HG02884 (cell line): Measurements from ENCODE around the gene SUSD4.

ENCODE experiments used
- ATAC-seq: cut with Tn5 transposase; IDR thresholded peaks from one replicate; pipeline ENCODE4 v1.9.1; 2021; ENCODE audit warnings: mild to moderate bottlenecking, moderate library complexity; ENCODE audit not compliant: unreplicated experiment

SUSD4 gene

DNA sequence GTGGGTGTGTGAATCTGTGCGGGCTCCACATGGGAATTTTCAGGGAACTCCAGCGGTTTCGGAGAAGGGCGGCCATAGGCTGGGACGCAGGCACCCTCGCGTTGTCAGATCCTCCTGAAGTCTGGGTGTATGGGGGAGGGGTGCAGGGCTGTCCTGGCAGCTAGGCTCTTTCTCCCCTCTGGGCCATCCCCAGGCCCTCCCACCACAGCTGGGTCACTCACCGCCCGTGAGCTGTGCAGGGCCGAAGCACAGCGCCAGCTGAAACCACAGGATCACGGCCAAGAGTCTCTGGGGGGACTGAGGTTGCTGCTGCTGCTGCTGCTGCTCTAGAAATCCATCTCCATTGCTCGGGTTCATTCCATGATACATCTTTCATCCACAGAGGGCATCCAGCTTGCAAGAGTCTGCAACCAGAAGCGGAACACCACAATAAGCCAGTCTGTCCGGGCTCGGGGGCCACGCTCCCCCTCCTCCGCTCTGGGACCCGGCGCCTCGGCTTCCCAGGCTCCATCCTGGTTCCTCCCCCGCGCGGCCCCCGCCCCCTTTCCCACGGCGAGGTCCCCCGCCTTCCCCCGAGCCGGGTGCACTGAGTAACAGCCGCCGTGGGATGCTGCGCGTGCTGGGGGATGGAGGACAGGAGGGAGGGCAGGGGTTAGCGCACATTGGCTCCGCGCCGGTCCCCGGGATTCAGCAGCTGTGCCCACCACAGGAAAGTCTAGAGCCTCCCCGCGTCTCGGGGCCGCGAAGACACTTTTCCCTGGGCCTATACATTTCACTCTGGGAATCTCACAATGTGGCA lies 720 bp downstream of the SUSD4 start:
- ATAC-seq = no peak

DNA sequence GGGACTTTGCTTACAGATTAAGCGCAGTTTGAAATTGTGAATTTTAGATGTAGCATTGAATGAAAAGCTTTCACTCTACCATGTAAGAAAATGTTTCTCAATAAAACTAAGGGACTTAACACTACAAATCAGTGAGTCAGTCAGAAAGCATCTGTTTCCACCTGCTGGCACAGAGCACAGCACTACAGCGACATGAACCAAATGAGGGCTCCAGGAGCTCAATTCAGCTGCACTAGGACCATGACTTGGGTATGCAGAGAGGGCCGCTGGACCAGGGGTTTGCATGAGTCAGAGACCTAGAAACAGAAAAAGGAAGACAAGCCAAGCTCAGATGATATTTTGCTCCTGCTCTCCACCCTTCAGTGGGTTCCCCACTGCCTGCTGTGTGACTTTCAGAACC lies 5.2 kb downstream of the SUSD4 start:
- ATAC-seq = no peak

DNA sequence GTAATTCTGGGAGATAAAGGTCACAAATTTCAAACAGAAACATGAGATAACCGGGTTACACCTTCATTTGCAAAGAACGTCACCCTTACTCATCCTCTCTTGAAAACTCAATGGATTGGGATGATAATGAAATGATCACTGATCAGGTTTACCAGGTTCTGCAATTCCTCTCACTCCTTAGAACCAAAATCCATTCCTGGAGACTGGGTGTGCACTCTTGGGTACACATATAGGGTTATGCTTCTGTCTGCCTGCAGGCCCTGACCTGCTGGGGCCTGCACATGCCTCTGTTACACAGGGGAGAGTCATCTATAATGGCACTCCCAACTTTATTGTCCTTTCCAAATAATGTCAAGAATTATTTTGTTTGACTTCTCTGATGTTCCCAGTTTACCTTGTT lies 8.3 kb downstream of the SUSD4 start:
- ATAC-seq = no peak

DNA sequence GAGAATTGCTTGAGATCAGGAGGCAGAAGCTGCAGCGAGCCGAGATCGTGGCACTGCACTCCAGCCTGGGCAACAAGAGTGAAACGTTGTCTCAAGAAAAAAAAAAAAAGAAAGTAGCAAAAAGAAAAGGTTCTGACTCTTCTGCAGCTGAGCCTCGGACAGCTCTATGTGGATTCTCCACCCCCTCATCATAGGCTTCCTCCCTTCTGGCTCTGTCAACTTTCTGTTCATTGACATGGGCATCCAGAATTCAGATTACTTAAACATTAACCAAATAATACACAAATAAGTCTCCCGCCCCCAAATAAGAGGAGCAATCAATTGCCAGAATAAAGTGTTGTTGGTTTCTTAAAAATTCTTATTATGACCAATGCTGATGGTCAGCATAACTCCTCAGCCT lies 10.0 kb downstream of the SUSD4 start:
- no peak for ATAC-seq

DNA sequence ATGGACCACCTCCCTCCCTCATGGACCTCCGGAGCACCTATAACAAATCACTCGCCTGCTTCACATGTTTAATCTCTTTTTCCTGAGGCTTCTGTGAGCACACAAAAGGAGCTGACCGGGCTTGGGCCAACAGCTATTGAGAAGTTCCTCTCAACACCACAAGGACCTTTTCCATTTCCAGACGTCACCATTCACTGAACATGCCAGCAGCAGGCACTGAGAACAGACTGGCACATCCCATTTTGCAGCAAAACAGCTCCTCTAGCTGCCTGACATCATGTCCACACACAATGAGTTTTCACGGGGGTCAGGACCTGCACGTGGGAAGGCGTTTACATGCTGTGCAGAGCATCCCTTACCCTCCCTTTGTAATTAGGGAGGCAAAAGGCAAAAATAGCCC lies 11.0 kb downstream of the SUSD4 start:
- ATAC-seq = no peak

DNA sequence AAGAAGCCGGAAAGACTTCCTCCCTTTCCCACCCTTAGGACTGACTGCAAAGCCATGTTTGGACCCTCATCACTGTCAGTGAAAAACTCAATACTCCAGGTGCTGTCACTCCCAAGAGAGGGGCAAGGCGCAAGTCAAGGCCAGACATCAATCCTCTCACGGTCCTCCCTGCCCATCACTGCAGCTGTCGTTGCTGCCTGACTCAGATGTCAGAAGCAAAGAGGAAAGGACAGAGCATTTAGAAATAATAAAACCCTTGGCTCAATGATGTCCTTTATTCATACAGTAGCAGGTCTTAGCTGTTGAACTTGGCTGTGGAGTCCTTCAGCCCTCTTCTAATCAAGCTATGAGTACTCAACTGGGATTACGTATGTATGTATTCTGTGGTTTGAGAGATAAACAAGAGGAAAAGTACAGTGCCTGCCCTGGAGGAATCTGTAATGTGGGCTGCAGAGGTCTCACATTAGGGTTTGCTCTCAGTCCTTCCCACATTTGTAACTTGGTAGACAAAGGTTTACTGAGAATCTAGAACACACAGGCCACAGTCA lies 13.5 kb downstream of the SUSD4 start:
- no peak for ATAC-seq

DNA sequence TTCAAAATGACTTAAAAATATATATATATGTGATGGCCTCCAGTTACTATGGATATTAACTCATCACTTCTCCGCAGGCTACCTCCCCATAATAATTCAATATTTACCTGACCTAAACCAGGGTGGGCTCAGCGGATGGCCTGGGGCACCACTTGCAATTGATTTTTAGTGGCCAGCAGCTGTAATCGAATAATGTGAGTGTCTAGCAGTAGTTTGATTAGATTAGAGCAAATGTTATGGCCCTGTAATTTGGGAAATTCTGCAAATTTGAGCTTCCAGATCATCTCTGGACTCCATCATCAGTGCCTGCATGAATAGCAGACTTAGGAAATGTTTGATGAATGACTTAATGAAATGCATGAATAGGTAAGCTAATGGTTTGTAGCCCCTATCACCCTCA lies 14.7 kb downstream of the SUSD4 start:
- no peak for ATAC-seq

DNA sequence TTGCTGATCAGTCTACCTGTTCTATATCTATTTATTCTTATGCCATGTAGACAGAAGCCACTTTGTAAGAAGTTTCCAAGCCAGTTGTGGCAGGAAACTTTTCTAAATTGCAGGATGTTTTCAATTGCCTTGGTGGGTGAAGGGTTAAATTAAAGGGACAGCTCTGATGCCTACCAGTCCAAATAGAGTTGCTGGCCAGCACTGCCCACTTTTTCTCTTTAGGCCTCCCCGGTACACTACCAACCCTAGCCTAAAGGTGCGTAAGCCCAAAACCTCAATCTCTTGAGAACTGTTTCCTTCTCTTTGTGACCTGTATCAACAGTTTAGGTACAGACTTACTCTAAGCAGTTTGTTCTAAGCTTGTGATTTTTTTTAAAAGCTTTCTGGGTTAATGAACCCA lies 15.5 kb downstream of the SUSD4 start:
- ATAC-seq = no peak

DNA sequence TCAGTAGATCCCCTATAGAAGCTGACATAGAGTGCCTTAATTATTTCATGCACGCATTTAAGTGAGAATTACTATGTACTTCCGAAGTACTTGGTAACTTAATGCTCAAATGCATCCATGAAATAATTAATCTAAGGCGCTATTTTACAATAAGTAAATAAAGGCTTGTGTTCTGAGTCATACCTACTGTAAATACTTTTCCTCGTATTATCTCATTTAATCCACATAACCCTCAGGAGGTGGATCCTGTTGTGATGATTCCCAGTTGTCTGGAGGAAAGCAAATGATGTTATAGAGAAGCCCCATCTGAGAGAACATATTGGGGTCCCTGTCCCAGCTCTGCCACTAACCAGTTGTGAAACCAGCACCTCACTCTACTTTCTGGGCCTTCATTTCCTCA lies 16.4 kb downstream of the SUSD4 start:
- ATAC-seq = no peak

DNA sequence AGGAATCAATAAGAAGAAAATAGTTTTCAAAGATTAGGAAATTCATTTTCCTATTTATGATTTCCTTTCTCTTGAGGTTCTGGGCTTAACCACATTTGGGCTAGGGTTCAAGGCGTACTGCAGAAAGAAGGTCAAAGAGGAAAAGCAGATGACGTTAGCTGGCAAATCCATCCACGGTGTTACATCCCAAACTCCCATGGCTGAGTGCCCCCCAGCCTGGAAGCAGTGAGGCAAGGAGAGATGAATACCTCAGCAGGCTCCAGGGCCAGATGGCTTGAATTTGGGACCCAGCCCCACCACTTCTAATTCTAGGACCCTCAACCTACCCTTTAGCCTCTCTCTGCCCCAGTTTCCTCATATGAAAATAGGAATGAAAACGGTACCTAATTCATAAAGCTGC lies 17.7 kb downstream of the SUSD4 start:
- ATAC-seq = no peak

DNA sequence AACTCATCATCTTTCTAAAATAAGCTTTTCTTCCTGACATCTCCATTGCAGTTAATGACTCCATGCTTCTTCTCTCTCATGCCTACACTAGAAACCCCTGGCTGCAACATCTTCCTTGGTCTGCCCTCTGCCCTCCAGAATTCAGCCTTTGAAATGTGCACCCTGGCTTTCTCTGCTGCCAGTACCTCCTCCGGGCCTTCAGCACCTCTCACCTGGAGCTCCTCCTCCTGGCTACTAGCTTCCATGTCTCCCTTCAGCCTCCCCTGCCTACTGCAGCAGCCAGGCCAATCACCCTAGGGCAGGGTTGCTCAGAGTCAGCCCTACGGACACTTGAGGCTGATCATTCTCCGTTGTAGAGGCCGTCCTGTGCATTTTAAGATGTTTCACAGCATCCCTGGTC lies 18.3 kb downstream of the SUSD4 start:
- ATAC-seq = no peak

DNA sequence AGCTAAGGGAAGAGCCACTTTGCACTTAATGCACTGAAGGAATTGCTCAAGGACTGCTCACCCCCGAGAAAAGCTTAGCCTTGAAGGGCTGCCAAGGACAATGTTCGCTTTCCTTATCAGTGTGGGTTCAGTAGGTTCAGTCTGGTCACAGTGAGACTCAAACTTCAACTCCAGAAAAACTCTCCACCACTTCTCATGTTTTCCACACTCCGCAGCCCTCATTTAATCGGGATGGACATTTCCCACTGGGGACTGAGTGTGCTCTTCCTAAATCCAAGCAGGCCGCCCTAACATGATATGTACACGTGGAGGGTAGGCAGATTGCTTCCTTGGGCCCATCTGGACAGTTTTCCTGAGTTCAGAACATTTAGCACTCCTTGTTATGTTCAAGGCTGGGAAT lies 19.5 kb downstream of the SUSD4 start:
- ATAC-seq = no peak

DNA sequence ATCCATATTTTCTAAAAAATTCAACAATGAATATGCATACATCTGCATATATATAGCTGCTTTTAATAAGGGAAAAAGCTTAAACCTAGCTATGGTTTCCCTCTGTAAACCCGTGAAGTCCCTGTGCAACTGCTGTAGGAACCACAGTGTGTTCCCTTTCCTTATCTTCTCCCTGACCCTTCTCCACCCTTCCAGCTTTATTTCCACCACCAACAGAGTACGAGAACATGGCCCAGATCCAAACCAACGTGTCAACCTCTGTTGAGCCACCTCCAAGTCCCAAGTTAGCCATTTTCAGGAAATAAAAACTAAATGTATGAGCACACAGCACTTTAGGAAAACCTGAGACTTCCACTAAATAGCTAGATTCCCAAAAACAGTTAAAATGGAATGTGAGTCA lies 20.3 kb downstream of the SUSD4 start:
- ATAC-seq = no peak

DNA sequence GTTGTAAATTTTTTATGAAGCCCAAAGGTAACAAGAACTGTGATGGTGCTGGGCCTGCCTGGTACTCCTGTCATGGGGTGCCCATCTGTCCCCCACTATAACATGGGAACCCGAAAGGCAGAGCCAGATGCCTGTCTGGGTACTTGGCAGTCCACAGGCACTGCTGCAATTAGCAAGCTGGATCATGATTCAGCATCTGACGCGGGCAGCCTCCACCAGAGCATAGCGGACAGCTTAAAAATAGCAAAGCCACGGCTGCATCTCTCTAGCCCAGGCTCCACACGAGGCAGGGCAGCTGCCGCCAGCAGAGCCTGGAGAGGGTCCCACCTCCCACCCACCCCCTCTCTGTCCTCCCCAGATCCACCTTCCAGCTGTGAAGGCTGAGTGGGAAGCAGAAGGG lies 22.9 kb downstream of the SUSD4 start:
- ATAC-seq = no peak

DNA sequence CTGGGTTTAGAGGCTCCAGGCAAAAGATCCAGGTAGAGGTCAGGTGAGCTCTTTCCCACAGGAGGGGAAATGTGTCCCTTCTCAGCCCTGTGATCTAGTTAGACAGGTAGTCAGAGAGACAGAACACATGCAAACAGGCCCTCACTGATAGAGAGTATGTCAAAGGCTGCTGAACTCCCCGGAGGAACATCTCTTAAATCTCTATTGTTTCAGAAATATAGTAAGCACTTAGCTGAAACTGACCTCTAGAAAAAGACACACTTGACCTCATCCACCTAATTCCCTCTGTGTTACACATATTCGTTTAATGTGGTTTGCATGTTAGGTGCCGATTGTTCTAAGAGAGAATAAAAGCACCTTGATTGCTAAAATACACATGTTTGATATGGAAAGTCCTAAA lies 23.3 kb downstream of the SUSD4 start:
- ATAC-seq = no peak

DNA sequence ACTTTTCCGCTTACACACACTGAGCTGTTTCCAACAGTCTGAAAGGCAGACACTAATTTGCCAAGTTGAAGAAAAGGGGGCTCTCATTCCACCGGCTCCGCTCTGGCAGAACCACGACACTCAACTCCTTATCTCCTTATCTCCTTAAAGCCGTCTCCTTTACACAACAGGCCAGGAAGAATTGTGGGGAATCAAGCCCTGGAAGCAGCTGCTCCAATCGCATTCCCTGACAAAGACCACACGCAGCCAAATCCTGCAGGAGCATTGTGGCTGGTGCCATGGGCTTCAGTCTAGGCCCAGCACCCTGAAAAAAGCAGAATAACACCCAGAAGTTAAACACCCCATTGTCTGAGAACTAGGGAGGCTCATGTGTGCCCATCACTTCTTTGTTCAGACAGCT lies 24.1 kb downstream of the SUSD4 start:
- ATAC-seq = no peak

DNA sequence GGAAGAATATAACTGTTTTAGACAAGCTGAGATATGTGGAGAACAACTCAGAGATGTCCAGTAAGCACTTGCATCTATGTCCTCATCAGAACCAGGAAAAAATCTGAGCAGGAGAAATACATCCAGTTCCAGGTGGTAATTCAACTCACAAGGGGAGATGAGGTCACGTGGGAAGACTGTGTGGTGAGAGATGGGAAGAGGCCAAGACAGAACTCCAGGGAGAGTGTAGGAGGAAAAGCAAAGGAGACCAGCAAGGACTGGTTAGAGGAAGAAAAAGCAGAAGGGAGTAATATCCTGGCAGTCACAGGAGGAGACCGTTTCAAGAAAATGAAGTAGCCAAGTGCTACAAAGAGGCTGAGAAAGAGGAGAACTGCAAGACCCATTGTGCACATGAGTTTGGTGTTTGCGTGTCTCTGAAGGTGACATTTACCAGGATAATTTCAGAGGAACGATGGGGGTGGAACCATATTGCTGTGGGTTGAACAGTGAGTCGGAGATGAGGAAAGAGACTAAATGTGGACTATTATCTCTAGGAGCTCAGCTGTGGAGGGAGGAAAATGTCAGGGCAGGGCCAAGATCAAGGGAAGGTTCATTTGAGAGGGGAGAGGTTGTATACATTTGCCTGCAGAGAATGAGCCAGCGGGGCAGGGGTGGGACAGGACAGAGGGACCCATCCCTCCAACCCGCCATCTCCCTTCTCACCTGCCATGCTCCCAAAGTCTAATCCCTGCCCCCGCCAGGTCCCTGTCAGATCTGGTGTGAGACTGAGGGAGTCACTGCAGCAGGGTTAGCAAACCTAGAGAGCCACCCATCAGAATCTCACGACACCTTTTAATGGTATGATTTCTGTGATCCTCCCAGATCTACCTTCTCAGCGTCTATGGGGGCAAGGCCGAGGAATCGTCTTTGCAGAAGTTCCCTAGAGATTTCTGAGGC lies 24.9 kb downstream of the SUSD4 start:
- ATAC-seq = no peak

DNA sequence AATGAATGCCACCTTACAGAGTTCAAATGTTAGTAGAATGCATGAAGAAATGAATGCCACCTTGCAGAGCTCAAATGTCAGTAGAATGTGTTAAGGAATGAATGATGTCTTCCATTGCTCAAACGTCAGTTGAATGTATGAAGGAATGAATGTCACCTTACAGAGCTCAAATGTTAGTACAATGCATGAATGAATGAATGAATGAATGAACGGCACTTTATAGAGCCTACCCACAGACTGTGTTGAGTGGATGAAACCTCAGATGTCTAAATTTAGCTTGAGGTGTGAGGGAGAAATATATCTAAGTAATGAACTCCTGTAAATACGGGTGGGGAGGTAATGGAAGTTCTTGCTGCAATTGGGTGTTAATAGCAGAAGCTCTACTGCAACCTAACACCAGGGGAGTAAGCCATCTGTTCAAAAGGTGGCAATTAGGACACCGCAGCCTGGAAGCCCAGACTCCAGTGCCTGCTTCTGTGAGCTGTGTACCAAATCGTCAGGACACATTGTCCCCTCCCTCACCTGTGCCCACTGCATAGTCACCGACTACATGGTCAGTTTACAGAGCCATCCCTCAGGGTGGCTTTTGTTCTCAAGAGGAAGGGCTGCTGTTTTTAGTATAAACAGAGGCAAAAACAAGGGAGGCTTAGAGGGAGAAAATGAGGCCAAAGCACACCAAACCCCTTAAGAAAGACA lies 26.7 kb downstream of the SUSD4 start:
- no peak for ATAC-seq

DNA sequence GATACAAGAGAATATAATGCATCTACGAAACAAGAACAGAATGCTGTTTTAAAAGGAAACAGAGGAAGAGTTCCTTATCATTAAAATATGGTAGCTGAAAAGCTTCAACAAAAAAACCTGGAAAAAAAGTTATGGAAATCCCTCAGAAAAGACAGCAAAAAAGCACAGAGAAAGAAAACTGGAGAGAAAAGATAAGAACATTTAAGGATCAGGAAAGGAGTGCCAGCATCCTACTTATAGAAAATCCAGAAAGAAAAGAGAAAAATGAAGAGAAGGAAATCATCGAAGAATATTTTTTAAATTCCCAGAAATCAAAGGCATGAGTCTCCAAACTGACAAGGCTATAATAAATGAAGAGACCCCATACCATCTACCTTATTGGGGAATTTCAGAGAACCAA lies 29.8 kb downstream of the SUSD4 start:
- ATAC-seq = no peak

DNA sequence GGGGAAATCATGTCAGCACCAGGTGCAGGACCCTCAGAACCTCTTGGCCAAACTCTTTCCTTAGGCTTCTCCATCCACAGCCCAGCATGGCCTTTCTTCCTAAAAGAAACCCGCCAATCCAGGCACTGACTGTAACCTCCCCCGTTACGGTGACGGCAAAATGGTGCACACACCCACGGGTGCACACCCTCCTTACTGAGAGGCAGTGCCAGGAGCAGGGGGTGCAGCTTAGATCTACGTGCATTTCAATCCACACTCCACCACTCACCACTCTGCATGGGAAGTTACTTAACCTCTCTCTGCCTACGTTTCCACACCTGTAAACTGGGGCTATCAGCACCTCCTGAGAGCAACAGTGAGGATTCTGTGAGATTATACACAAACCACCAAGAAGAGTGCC lies 31.0 kb downstream of the SUSD4 start:
- no peak for ATAC-seq

DNA sequence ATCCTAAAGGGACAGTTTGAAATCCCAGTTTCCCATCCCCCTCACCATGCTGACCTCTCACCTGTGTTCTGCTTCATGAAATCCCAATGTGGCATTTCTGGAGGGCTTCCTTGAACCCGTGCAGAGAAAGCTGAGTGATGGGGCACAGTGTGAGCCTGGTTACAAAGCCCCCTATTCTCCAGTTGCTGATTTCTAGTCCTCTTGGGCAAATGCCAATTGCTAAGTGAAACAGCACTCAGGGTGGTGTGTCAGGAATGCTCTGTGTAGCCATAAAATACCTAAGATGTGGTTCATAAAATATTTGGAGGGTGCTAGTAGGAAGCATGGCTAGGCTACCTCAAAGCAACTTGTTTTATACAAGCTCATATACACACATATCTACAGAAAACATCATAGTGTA lies 32.0 kb downstream of the SUSD4 start:
- ATAC-seq = no peak
